Panc1 (cell line): ENCODE results near the gene GAS7. TPM values are rescaled to one million over a fixed set of nuclear protein-coding genes. Genes with fewer than 3 reads are reported as not detected.

Experiments used
- ATAC-seq: fragments of 200-7000 bp; cut with Tn5 transposase; 2 replicates; pipeline ENCODE4 v1.9.1; 2020; ENCODE audit warnings: mild to moderate bottlenecking, moderate library complexity
- BruUV-seq: library from RNA; stranded (reverse); fragments of 400-500 nt; replicated peaks from 2 replicates; lab custom pipeline; 2021; lab: Mats Ljungman, UMichigan
- CTCF ChIA-PET: fragments of 300-600 bp; sonication (Branson Sonifier 250); formaldehyde crosslinking; loops from one replicate; lab custom pipeline; 2022; ENCODE audit warnings: antibody characterized with exemption; lab: Charles Lee
- POLR2A ChIA-PET: fragments of 300-600 bp; sonication (Branson Sonifier 250); formaldehyde crosslinking; loops from one replicate; lab custom pipeline; 2022; ENCODE audit warnings: antibody characterized with exemption; lab: Charles Lee
- DNase-seq: peaks from one replicate; pipeline ENCODE4 v3.0.0-alpha.2; 2010; ENCODE audit warnings: low read depth, low spot score
- H3K27ac ChIP-seq: 2 replicates; pipeline ENCODE4 v1.5.1; 2011; ENCODE audit warnings: mild to moderate bottlenecking, low read length, inconsistent platforms
- H3K27me3 ChIP-seq: fragments of 200-500 bp; sonication (Bioruptor generic); 2 replicates; pipeline ENCODE4 v1.6.0; 2014; ENCODE audit warnings: low read length, inconsistent platforms; ENCODE audit not compliant: control insufficient read depth, insufficient read depth
- H3K36me3 ChIP-seq: fragments of 200-500 bp; sonication (Bioruptor generic); 2 replicates; pipeline ENCODE4 v1.5.1; 2014; ENCODE audit warnings: inconsistent platforms, mild to moderate bottlenecking, low read length, moderate library complexity; ENCODE audit not compliant: control insufficient read depth, insufficient read depth
- H3K4me1 ChIP-seq: 2 replicates; pipeline ENCODE4 v1.5.1; 2011; ENCODE audit warnings: inconsistent platforms, mild to moderate bottlenecking, low read length, moderate library complexity; ENCODE audit not compliant: control insufficient read depth, insufficient read depth
- H3K4me3 ChIP-seq, 2 experiments: 2 replicates each; pipeline ENCODE4 v1.5.1; 2011 to 2012; ENCODE audit warnings: low read depth in 2 of 2, low read length in 2 of 2, mild to moderate bottlenecking in 2 of 2, inconsistent platforms in 1 of 2, moderate library complexity in 1 of 2
- H3K9me3 ChIP-seq: fragments of 200-500 bp; sonication (Bioruptor generic); 2 replicates; pipeline ENCODE4 v1.5.1; 2014; ENCODE audit warnings: low read depth, mild to moderate bottlenecking, inconsistent platforms, low read length, moderate library complexity; ENCODE audit not compliant: control insufficient read depth, insufficient read depth
- CTCF ChIP-seq: fragments of 450-650 bp; IDR thresholded peaks from 2 replicates; pipeline ENCODE4 v1.5.1; 2017; ENCODE audit warnings: mild to moderate bottlenecking
- POLR2AphosphoS5 ChIP-seq: IDR thresholded peaks from 2 replicates; pipeline ENCODE4 v1.6.1; 2012; ENCODE audit warnings: mild to moderate bottlenecking, low read depth, low read length, moderate library complexity
- REST ChIP-seq, 2 experiments: IDR thresholded peaks; 2 replicates each; pipeline ENCODE4 v1.6.1; 2011 to 2012; ENCODE audit warnings: low read depth in 2 of 2, control low read depth in 1 of 2, low read length in 1 of 2, mild to moderate bottlenecking in 1 of 2, moderate library complexity in 1 of 2; ENCODE audit not compliant: insufficient read depth in 1 of 2
- SIN3A ChIP-seq: IDR thresholded peaks from 2 replicates; pipeline ENCODE4 v1.6.1; 2012; ENCODE audit warnings: low read depth, mild to moderate bottlenecking, low read length, moderate library complexity, borderline replicate concordance; ENCODE audit not compliant: insufficient read depth
- TCF7L2 ChIP-seq: IDR thresholded peaks from 2 replicates; pipeline ENCODE4 v1.6.1; 2011; ENCODE audit warnings: mild to moderate bottlenecking, low read depth, low read length, inconsistent platforms
- in situ Hi-C: cut with HindIII; loops from 2 replicates; pipeline ENCODE4 v1.10.0; 2016; ENCODE audit warnings: low sequenced_read_pairs, low pct_unique_long_range_greater_than_20kb
- intact Hi-C: fragments of 100-400 bp; cut with micrococcal nuclease; formaldehyde crosslinking; loops from one replicate; pipeline ENCODE4 v1.10.0; 2022; ENCODE audit not compliant: unreplicated experiment
- total RNA-seq: library from RNA; stranded (reverse); gene quantifications from one replicate; pipeline ENCODE4 v1.2.1, GENCODE V29; 2021; ENCODE audit not compliant: unreplicated experiment

Gene GAS7
- total RNA-seq, 1 experiment from 2014 or later, result 0.05 TPM

GRCh38 chr17:10105513-10106001, 92.8 kb downstream of the GAS7 start:
- POLR2A ChIA-PET, result no interaction called here
- in situ Hi-C loops, result no loop called here

GRCh38 chr17:10103712-10104111, 94.7 kb downstream of the GAS7 start:
- TF ChIP-seq TCF7L2 (no peak), SIN3A (no peak), CTCF (no peak), REST (IDR thresholded peaks at IDR 0.05; ENCODE audit: insufficient read depth in 1 of 2, low read depth in 2 of 2, low read length in 1 of 2) (no peak), POLR2AphosphoS5 (no peak)
- ATAC-seq, result no peak
- Histone ChIP-seq H3K4me1 (no peaks in the 10 kb centered on the region), H3K4me3 (no peak overlapping the region), H3K9me3 (no peaks in the 10 kb centered on the region), H3K36me3 (no peaks in the 10 kb centered on the region), H3K27me3 (no peaks in the 10 kb centered on the region; the same call in 1 of the 2 replicates), H3K27ac (no peak overlapping the region)
- DNase-seq, result no peak
- in situ Hi-C loops (no loop called here), intact Hi-C loops (no loop called here)
- ChIA-PET CTCF (no interaction called here), POLR2A (no interaction called here)
- no TSS peak for BruUV-seq

More at GRCh38 chr17:10105513-10106001, 92.8 kb downstream of the GAS7 start:
- Histone ChIP-seq H3K4me3 (no peak overlapping the region), H3K9me3 (no peaks in the 10 kb centered on the region), H3K27ac (no peak overlapping the region), H3K27me3 (no peaks in the 10 kb centered on the region; the same call in 1 of the 2 replicates), H3K4me1 (no peaks in the 10 kb centered on the region), H3K36me3 (no peaks in the 10 kb centered on the region)
- no peak for ATAC-seq
- intact Hi-C loops, result no loop called here
- DNase-seq, result no peak
- TF ChIP-seq CTCF (no peak), POLR2AphosphoS5 (no peak), REST (IDR thresholded peaks at IDR 0.05; ENCODE audit: insufficient read depth in 1 of 2, low read depth in 2 of 2, low read length in 1 of 2) (no peak), TCF7L2 (no peak), SIN3A (no peak)
- CTCF ChIA-PET, result no interaction called here
- BruUV-seq, result no TSS peak
